Measurements from ENCODE around the gene ASF1A.
A peak's percentile ranks its signal among the peaks of the same experiment; 100 is the strongest.

ASF1A gene

GRCh38 chr6:118917546-118918328 is 23.8 kb downstream of the ASF1A start:
- DNase-seq: no peak

- DNase-seq: no peak
Measured at GRCh38 chr6:118918329-118918725, 24.4 kb downstream of the ASF1A start.

GRCh38 chr6:118921084-118921483 is 27.1 kb downstream of the ASF1A start:
- DNase-seq: no peak

- no peak for DNase-seq
Measured at GRCh38 chr6:118923035-118923434, 29.1 kb downstream of the ASF1A start.

GRCh38 chr6:118930680-118931079 is 36.7 kb downstream of the ASF1A start:
- DNase-seq: no peak

- DNase-seq: no peak
Measured at GRCh38 chr6:118931436-118931835, 37.5 kb downstream of the ASF1A start.

- DNase-seq: no peak
Measured at GRCh38 chr6:118932421-118932820, 38.5 kb downstream of the ASF1A start.

- no peak for DNase-seq
Measured at GRCh38 chr6:118933855-118934460, 40.0 kb downstream of the ASF1A start.

- peak; percentile 76 for DNase-seq
Measured at GRCh38 chr6:118934461-118935330, 40.7 kb downstream of the ASF1A start, which contains the start of gene MCM9. Gene MCM9 (minus strand): TSS chr6:118935159. CDS start chr6:118931723, 3,436 bp downstream.

GRCh38 chr6:118935331-118935668 is 41.3 kb downstream of the ASF1A start:
- DNase-seq: no peak

GRCh38 chr6:118935978-118936703 is 42.2 kb downstream of the ASF1A start:
- DNase-seq: no peak

- no peak for DNase-seq
Measured at GRCh38 chr6:118939683-118940082, 45.7 kb downstream of the ASF1A start.

- DNase-seq: no peak
Measured at GRCh38 chr6:118940770-118941169, 46.8 kb downstream of the ASF1A start.

GRCh38 chr6:118945217-118945616 is 51.3 kb downstream of the ASF1A start:
- no peak for DNase-seq

- DNase-seq: no peak
Measured at GRCh38 chr6:118952683-118953082, 58.7 kb downstream of the ASF1A start.

GRCh38 chr6:118953391-118953790 is 59.4 kb downstream of the ASF1A start:
- DNase-seq: no peak
